IMR-90 (cell line): ENCODE data around the gene ERC2. TPM values are rescaled to one million over a fixed set of nuclear protein-coding genes. Genes with fewer than 3 reads are reported as not detected.

ENCODE experiments used
- ATAC-seq: fragments of 200-7000 bp; cut with Tn5 transposase; 2 replicates; pipeline ENCODE4 v1.9.1; 2020; ENCODE audit warnings: low read depth, mild to moderate bottlenecking, moderate library complexity
- BruUV-seq: library from RNA; stranded (reverse); fragments of 400-500 nt; replicated peaks from 2 replicates; lab custom pipeline; 2021; lab: Mats Ljungman, UMichigan
- CTCF ChIA-PET: fragments of 300-600 bp; formaldehyde crosslinking; extraction: SDS; loops from one replicate; lab custom pipeline; 2021; ENCODE audit warnings: antibody characterized with exemption; lab: Yijun Ruan, JAX
- POLR2A ChIA-PET: fragments of 300-600 bp; sonication (Branson Sonifier 250); formaldehyde crosslinking; loops from one replicate; lab custom pipeline; 2022; ENCODE audit warnings: antibody characterized with exemption; ENCODE audit not compliant: unreplicated experiment; lab: Charles Lee
- DNase-seq: peaks from one replicate; pipeline ENCODE4 v3.0.0; 2013
- H2AFZ ChIP-seq: replicated peaks from 2 replicates; pipeline ENCODE3; 2013; ENCODE audit warnings: low read length, mild to moderate bottlenecking; ENCODE audit not compliant: poor library complexity
- H2AK5ac ChIP-seq: 2 replicates; pipeline ENCODE4 v1.6.1; 2013; ENCODE audit warnings: low read depth, low read length, inconsistent platforms
- H2AK9ac ChIP-seq: replicated peaks from 2 replicates; pipeline ENCODE3; 2013; ENCODE audit warnings: mild to moderate bottlenecking, low read depth, low read length, moderate library complexity; ENCODE audit not compliant: poor library complexity
- H2BK120ac ChIP-seq: 2 replicates; pipeline ENCODE4 v1.6.1; 2013; ENCODE audit warnings: low read depth, low read length, inconsistent platforms
- H2BK15ac ChIP-seq: 3 replicates; pipeline ENCODE4 v1.6.1; 2013; ENCODE audit warnings: low read depth, low read length, inconsistent platforms
- H2BK20ac ChIP-seq: 2 replicates; pipeline ENCODE4 v1.6.1; 2013; ENCODE audit warnings: low read depth, mild to moderate bottlenecking, inconsistent platforms, low read length, moderate library complexity
- H2BK5ac ChIP-seq: 2 replicates; pipeline ENCODE4 v1.6.1; 2013; ENCODE audit warnings: mild to moderate bottlenecking, low read depth, low read length, inconsistent platforms; ENCODE audit not compliant: poor library complexity, severe bottlenecking
- H3K14ac ChIP-seq: replicated peaks from 2 replicates; pipeline ENCODE4 v1.6.1; 2013; ENCODE audit warnings: low read depth, low read length, inconsistent platforms
- H3K18ac ChIP-seq: 2 replicates; pipeline ENCODE4 v1.6.1; 2013; ENCODE audit warnings: low read depth, low read length, control low read depth
- H3K23ac ChIP-seq: 2 replicates; pipeline ENCODE4 v1.6.1; 2013; ENCODE audit warnings: low read depth, low read length, inconsistent platforms
- H3K27ac ChIP-seq: 2 replicates; pipeline ENCODE4 v1.5.1; 2013; ENCODE audit warnings: mild to moderate bottlenecking, control low read depth, low read length; ENCODE audit not compliant: insufficient read depth
- H3K27me3 ChIP-seq: 2 replicates; pipeline ENCODE4 v1.6.1; 2013; ENCODE audit warnings: low read length; ENCODE audit not compliant: control insufficient read depth, insufficient read depth
- H3K36me3 ChIP-seq: 2 replicates; pipeline ENCODE4 v1.6.1; 2013; ENCODE audit warnings: low read length, mixed read lengths; ENCODE audit not compliant: control insufficient read depth, insufficient read depth
- H3K4ac ChIP-seq: 2 replicates; pipeline ENCODE4 v1.6.1; 2013; ENCODE audit warnings: low read depth, low read length, inconsistent platforms
- H3K4me1 ChIP-seq: 2 replicates; pipeline ENCODE4 v1.6.1; 2013; ENCODE audit warnings: low read length, mixed read lengths; ENCODE audit not compliant: control insufficient read depth, insufficient read depth
- H3K4me2 ChIP-seq: 2 replicates; pipeline ENCODE4 v1.6.1; 2013; ENCODE audit warnings: low read depth, mild to moderate bottlenecking, control low read depth, low read length, moderate library complexity
- H3K4me3 ChIP-seq: 2 replicates; pipeline ENCODE4 v1.5.1; 2013; ENCODE audit warnings: low read depth, mild to moderate bottlenecking, control low read depth, low read length, moderate library complexity; ENCODE audit not compliant: insufficient read depth
- H3K56ac ChIP-seq: 2 replicates; pipeline ENCODE4 v1.6.1; 2013; ENCODE audit warnings: low read length, inconsistent platforms; ENCODE audit not compliant: insufficient read depth; ENCODE audit errors: extremely low read depth
- H3K79me1 ChIP-seq, 2 experiments: 2 replicates each; pipeline ENCODE4 v1.6.1; 2013; ENCODE audit warnings: low read length in 2 of 2, inconsistent platforms in 1 of 2, low read depth in 1 of 2
- H3K9ac ChIP-seq: 2 replicates; pipeline ENCODE4 v1.6.1; 2013; ENCODE audit warnings: low read depth, low read length, control low read depth
- H3K9me1 ChIP-seq: 2 replicates; pipeline ENCODE4 v1.6.1; 2013; ENCODE audit warnings: low read length, inconsistent platforms; ENCODE audit not compliant: insufficient read depth
- H3K9me3 ChIP-seq: 2 replicates; pipeline ENCODE4 v1.6.1; 2013; ENCODE audit warnings: low read length; ENCODE audit not compliant: control insufficient read depth, insufficient read depth
- H4K20me1 ChIP-seq: 2 replicates; pipeline ENCODE4 v1.6.1; 2013; ENCODE audit warnings: low read length, inconsistent platforms; ENCODE audit not compliant: insufficient read depth
- H4K5ac ChIP-seq: 2 replicates; pipeline ENCODE4 v1.6.1; 2013; ENCODE audit warnings: mild to moderate bottlenecking, low read depth, low read length, control low read depth
- H4K8ac ChIP-seq, 2 experiments: 2 replicates each; pipeline ENCODE4 v1.6.1; 2013; ENCODE audit warnings: low read depth in 2 of 2, low read length in 2 of 2, control low read depth in 1 of 2, inconsistent platforms in 1 of 2
- H4K91ac ChIP-seq: 2 replicates; pipeline ENCODE4 v1.6.1; 2013; ENCODE audit warnings: low read depth, low read length, inconsistent platforms; ENCODE audit not compliant: insufficient read depth
- BHLHE40 ChIP-seq: fragments of 150-350 bp; IDR thresholded peaks from 2 replicates; pipeline ENCODE4 v1.6.1; 2016; ENCODE audit warnings: mild to moderate bottlenecking, low read depth, low read length
- CHD1 ChIP-seq: IDR thresholded peaks from 2 replicates; pipeline ENCODE4 v1.6.1; 2012; ENCODE audit warnings: low read depth, low read length, improper control_type of control experiment
- FOS ChIP-seq: fragments of 150-350 bp; IDR thresholded peaks from 2 replicates; pipeline ENCODE4 v1.6.1; 2016; ENCODE audit warnings: low read depth, low read length
- MAFK ChIP-seq: IDR thresholded peaks from 2 replicates; pipeline ENCODE4 v1.6.1; 2012; ENCODE audit warnings: low read depth, low read length, improper control_type of control experiment
- MAZ ChIP-seq: IDR thresholded peaks from 2 replicates; pipeline ENCODE4 v1.6.1; 2012; ENCODE audit warnings: low read depth, mild to moderate bottlenecking, low read length, improper control_type of control experiment, moderate library complexity, borderline replicate concordance
- MXI1 ChIP-seq: IDR thresholded peaks from 2 replicates; pipeline ENCODE4 v1.6.1; 2012; ENCODE audit warnings: low read depth, mild to moderate bottlenecking, low read length, moderate library complexity, borderline replicate concordance
- NFE2L2 ChIP-seq: fragments of 150-350 bp; IDR thresholded peaks from 2 replicates; pipeline ENCODE4 v1.6.1; 2016; ENCODE audit warnings: low read depth, mild to moderate bottlenecking, low read length
- RAD21 ChIP-seq: IDR thresholded peaks from 2 replicates; pipeline ENCODE4 v1.6.1; 2012; ENCODE audit warnings: low read length, improper control_type of control experiment
- RFX5 ChIP-seq: IDR thresholded peaks from 2 replicates; pipeline ENCODE4 v1.8.0; 2012; ENCODE audit warnings: low read depth, mild to moderate bottlenecking, low read length, moderate library complexity
- WGBS, 2 experiments: methylation state at CpG; one replicate each; pipeline versions ENCODE4 v1.1.5 to v1.1.7; 2013; ENCODE audit warnings: missing lambda C conversion rate in 2 of 2; ENCODE audit not compliant: insufficient read length in 1 of 2; ENCODE audit errors: extremely low coverage in 2 of 2; 5-methylcytosine and 5-hydroxymethylcytosine counted together
- dilution Hi-C: fragments of 300-500 bp; cut with HindIII; formaldehyde crosslinking; loops from one replicate; pipeline ENCODE4 v1.14.3; 2018; ENCODE audit warnings: low sequenced_read_pairs; ENCODE audit not compliant: unreplicated experiment
- in situ Hi-C: fragments of 300-500 bp; cut with MboI; formaldehyde crosslinking; loops from 3 replicates; pipeline ENCODE4 v1.14.3; 2019; ENCODE audit warnings: low sequenced_read_pairs, inconsistent platforms, mixed read lengths
- intact Hi-C: fragments of 100-400 bp; cut with micrococcal nuclease; formaldehyde crosslinking; loops from 2 replicates; pipeline ENCODE4 v1.10.0; 2022
- polyA plus RNA-seq, 3 experiments: library from polyadenylated mRNA; depleted of rRNA; stranded (reverse); fragments of >200 nt; gene quantifications; 2 replicates each; pipeline ENCODE4 v1.2.3, GENCODE V29; 2012; ENCODE audit warnings: low replicate concordance in 1 of 3
- total RNA-seq: library from RNA; depleted of rRNA; stranded (reverse); fragments of >200 nt; gene quantifications from 2 replicates; pipeline ENCODE4 v1.2.3, GENCODE V29; 2012

ERC2 gene
- total and polyA plus RNA-seq, 2 of the 4 experiments (the other 2 are of a cell fraction): 0.17 to 0.18 TPM

- Histone ChIP-seq H4K91ac (no peak overlapping the region), H3K9ac (no peak overlapping the region), H3K18ac (no peak overlapping the region), H3K23ac (no peak overlapping the region), H3K4ac (no peak overlapping the region), H3K36me3 (no peaks in the 10 kb centered on the region), H3K9me1 (no peaks in the 10 kb centered on the region), H3K9me3 (no peaks in the 10 kb centered on the region), H3K27ac (no peak overlapping the region), H2BK15ac (no peak overlapping the region), H2BK5ac (no peak overlapping the region), H2AK5ac (no peak overlapping the region), H3K79me1 (no peaks in the 10 kb centered on the region), H4K5ac (no peak overlapping the region), H3K27me3 (peaks cover 22% of the 10 kb centered on the region), H3K56ac (no peak overlapping the region), H4K20me1 (no peaks in the 10 kb centered on the region), H2BK120ac (no peak overlapping the region), H2AK9ac (no peak overlapping the region), H3K14ac (no peak overlapping the region), H2BK20ac (no peak overlapping the region), H3K4me1 (no peaks in the 10 kb centered on the region), H4K8ac (no peak overlapping the region), H3K4me2 (no peak overlapping the region), H3K4me3 (no peak overlapping the region), H2AFZ (no peak overlapping the region)
- ATAC-seq: no peak
- DNase-seq: no peak
- no TSS peak for BruUV-seq
- CTCF ChIA-PET: interaction anchor here (1.0 kb wide), 1 partner anchor 8 kb away, joined by 3 read pairs; no protein-coding TSS in a partner anchor
- TF ChIP-seq NFE2L2: no peak
- TF ChIP-seq MAZ: no peak
- no peak for TF ChIP-seq FOS
- no peak for TF ChIP-seq MAFK
- no peak for TF ChIP-seq RAD21
- TF ChIP-seq MXI1: no peak
- no peak for TF ChIP-seq BHLHE40
- TF ChIP-seq RFX5: no peak
- TF ChIP-seq CHD1: no peak
- dilution Hi-C loops: no loop called here
- in situ Hi-C loops: no loop called here
- WGBS, 2 experiments: no CpG with 5 or more reads among the region's 3 CpGs
- intact Hi-C loops: loop anchor here (5.0 kb wide), 1 partner anchor 326 kb away; the partner anchor contains the start of gene WNT5A
- POLR2A ChIA-PET: no interaction called here
Observed at GRCh38 chr3:55813268-55814097, 654.8 kb downstream of the ERC2 start.
